B cell (primary cell): ENCODE measurements around the gene NRXN2. TPM values are rescaled to one million over a fixed set of nuclear protein-coding genes. Genes with fewer than 3 reads are reported as not detected.

Experiments
- ATAC-seq: fragments of 200-7000 bp; cut with Tn5 transposase; one replicate; pipeline ENCODE4 v1.10.0; 2021; ENCODE audit warnings: low read depth, mild to moderate bottlenecking, moderate number of reproducible peaks, moderate library complexity
- CTCF ChIA-PET: fragments of 350-600 bp; sonication (Branson Sonifier 250); formaldehyde crosslinking; loops from one replicate; lab custom pipeline; 2021; ENCODE audit warnings: antibody characterized with exemption, inconsistent platforms; lab: Charles Lee
- POLR2A ChIA-PET: fragments of 350-600 bp; sonication (Branson Sonifier 250); formaldehyde crosslinking; loops from one replicate; lab custom pipeline; 2021; ENCODE audit warnings: antibody characterized with exemption; lab: Charles Lee
- DNase-seq: peaks from one replicate; pipeline ENCODE4 v3.0.0; 2013
- H2AFZ ChIP-seq: 2 replicates; pipeline ENCODE4 v1.6.1; 2012; ENCODE audit warnings: mild to moderate bottlenecking, low read depth, low read length; ENCODE audit not compliant: insufficient read depth, poor library complexity, severe bottlenecking
- H3K27ac ChIP-seq, 2 donors: 1 replicate in 1 of 2; 2 replicates in 1 of 2; pipeline ENCODE4 v1.5.1; 2012 to 2013; ENCODE audit warnings: low read length in 2 of 2, mild to moderate bottlenecking in 2 of 2, moderate library complexity in 1 of 2
- H3K27me3 ChIP-seq, 4 experiments: fragments of 200-600 bp in 1 of 4; sonication (generic) in 1 of 4; replicated peaks in 1 of 4; 1 replicate in 2 of 4; 2 replicates in 2 of 4; pipeline versions ENCODE4 v1.6.1 to v1.7.0; 2013 to 2016; ENCODE audit warnings: low read length in 3 of 4, mild to moderate bottlenecking in 2 of 4, mixed read lengths in 1 of 4, moderate library complexity in 1 of 4; ENCODE audit not compliant: insufficient read depth in 4 of 4, control insufficient read depth in 3 of 4; ENCODE audit errors: control extremely low read depth in 1 of 4
- H3K36me3 ChIP-seq, 2 experiments: replicated peaks in 1 of 2; 1 replicate in 1 of 2; 2 replicates in 1 of 2; pipeline versions ENCODE4 v1.6.1 to v1.7.1; 2013; ENCODE audit warnings: low read length in 1 of 2; ENCODE audit not compliant: insufficient read depth in 2 of 2, control insufficient read depth in 1 of 2; ENCODE audit errors: control extremely low read depth in 1 of 2, extremely low read depth in 1 of 2
- H3K4me1 ChIP-seq, 2 donors: fragments of 200-600 bp in 1 of 2; sonication (generic) in 1 of 2; 1 replicate in 1 of 2; 2 replicates in 1 of 2; pipeline versions ENCODE4 v1.5.1 to v1.6.1; 2013 to 2017; ENCODE audit warnings: low read length in 2 of 2; ENCODE audit not compliant: control insufficient read depth in 2 of 2, insufficient read depth in 2 of 2
- H3K4me2 ChIP-seq: replicated peaks from 2 replicates; pipeline ENCODE3; 2012; ENCODE audit warnings: mild to moderate bottlenecking, low read depth, low read length; ENCODE audit not compliant: poor library complexity, severe bottlenecking
- H3K4me3 ChIP-seq, 5 experiments: fragments of 200-600 bp in 1 of 5; sonication (generic) in 1 of 5; 1 replicate in 3 of 5; 2 replicates in 2 of 5; pipeline versions ENCODE4 v1.5.1 to v1.7.0; 2011 to 2016; ENCODE audit warnings: low read length in 4 of 5, mild to moderate bottlenecking in 4 of 5, low read depth in 2 of 5, control low read depth in 1 of 5, moderate library complexity in 1 of 5; ENCODE audit not compliant: insufficient read depth in 1 of 5; ENCODE audit errors: control extremely low read depth in 1 of 5, extremely low read depth in 1 of 5
- H3K79me2 ChIP-seq: fragments of 200-600 bp; sonication (generic); one replicate; pipeline ENCODE4 v1.6.0; 2016; ENCODE audit warnings: low read length; ENCODE audit not compliant: control insufficient read depth, insufficient read depth
- H3K9ac ChIP-seq: fragments of 200-600 bp; sonication (generic); 2 replicates; pipeline ENCODE4 v1.6.1; 2017; ENCODE audit warnings: mild to moderate bottlenecking, low read length, moderate library complexity
- H3K9me3 ChIP-seq, 3 donors: one replicate each; pipeline versions ENCODE4 v1.6.1 to v1.7.1; 2013; ENCODE audit warnings: low read length in 2 of 3; ENCODE audit not compliant: control insufficient read depth in 2 of 3, insufficient read depth in 1 of 3; ENCODE audit errors: control extremely low read depth in 1 of 3
- H4K20me1 ChIP-seq: 2 replicates; pipeline ENCODE4 v1.6.0; 2012; ENCODE audit warnings: mild to moderate bottlenecking, low read length; ENCODE audit not compliant: insufficient read depth, control insufficient read depth, poor library complexity, severe bottlenecking
- H3K27ac Mint-ChIP-seq: one replicate; pipeline ENCODE4 v1.8.0; 2021; ENCODE audit warnings: mixed read lengths
- H3K27me3 Mint-ChIP-seq: one replicate; pipeline ENCODE4 v1.8.0; 2021; ENCODE audit warnings: mixed read lengths
- H3K4me1 Mint-ChIP-seq: one replicate; pipeline ENCODE4 v1.8.0; 2021; ENCODE audit warnings: mixed read lengths
- H3K4me3 Mint-ChIP-seq: one replicate; pipeline ENCODE4 v1.8.0; 2021; ENCODE audit warnings: mixed read lengths
- H3K9me3 Mint-ChIP-seq: one replicate; pipeline ENCODE4 v1.8.0; 2022; ENCODE audit warnings: mixed read lengths; ENCODE audit not compliant: insufficient read depth
- EZH2 ChIP-seq: IDR thresholded peaks from 2 replicates; pipeline ENCODE4 v1.6.1; 2012; ENCODE audit warnings: borderline replicate concordance, low read depth, mild to moderate bottlenecking, moderate library complexity, low read length; ENCODE audit not compliant: insufficient read depth, poor library complexity, severe bottlenecking
- WGBS: methylation state at CpG from one replicate; pipeline ENCODE4 v1.1.5; 2013; ENCODE audit warnings: missing lambda C conversion rate; ENCODE audit not compliant: insufficient coverage; 5-methylcytosine and 5-hydroxymethylcytosine counted together
- intact Hi-C: fragments of 100-400 bp; cut with micrococcal nuclease; formaldehyde crosslinking; loops from one replicate; pipeline ENCODE4 v1.10.0; 2022
- polyA plus RNA-seq: library from polyadenylated mRNA; depleted of rRNA; stranded (reverse); fragments of >200 nt; gene quantifications from 2 replicates; pipeline ENCODE4 v1.2.3, GENCODE V29; 2012
- total RNA-seq, 2 donors: library from RNA; stranded (reverse); fragments of 120-200 nt in 1 of 2; gene quantifications; 1 replicate in 1 of 2; 2 replicates in 1 of 2; pipeline versions ENCODE4 v1.2.3 to v1.2.4, GENCODE V29; 2013 to 2022
- TF ChIP-seq, protein P1 (sequence below): fragments of 200-600 bp; IDR thresholded peaks from one replicate; pipeline ENCODE4 v1.8.0; 2022; ENCODE audit warnings: antibody characterized with exemption, mild to moderate bottlenecking

The NRXN2 gene
- total and polyA plus RNA-seq, 2 donors (not counting 1 experiment from before 2014, with no cell fraction given): 0.01 to 0.52 TPM

DNA sequence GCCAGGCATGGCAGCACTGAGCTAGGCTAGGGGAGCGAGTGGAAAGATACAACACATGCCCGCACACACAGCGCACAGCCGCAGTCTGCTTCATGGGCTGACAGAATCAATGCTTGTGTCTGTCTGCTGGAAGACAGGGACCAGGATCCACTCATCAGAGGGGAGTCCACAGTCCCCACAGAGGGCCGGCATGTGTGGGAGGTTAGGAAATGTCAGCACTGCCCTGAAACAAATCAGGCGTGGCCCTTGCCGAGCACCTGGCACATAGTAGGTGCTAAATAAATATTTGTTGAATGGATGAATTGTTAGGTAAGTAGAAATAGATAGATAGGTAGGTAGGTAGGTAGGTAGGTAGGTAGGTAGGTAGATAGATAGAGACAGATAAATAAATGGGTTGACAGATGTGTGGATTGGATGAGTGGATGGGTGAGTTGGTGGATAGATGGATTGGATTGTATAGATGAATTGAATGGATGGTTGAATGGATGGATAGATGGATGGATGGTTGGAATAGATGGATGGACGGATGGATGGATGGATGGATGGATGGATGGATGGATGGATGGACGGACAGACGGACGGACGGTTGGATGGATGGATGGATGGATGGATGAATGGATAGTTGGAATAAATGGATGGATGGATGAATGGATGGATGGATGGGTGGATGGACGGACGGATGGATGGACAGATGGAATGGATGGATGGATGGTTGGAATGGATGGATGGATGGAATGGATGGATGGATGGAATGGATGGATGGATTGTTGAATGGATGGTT lies 128.6 kb downstream of the NRXN2 start:
- Mint-ChIP-seq H3K4me1 (no peaks in the 10 kb centered on the region), H3K4me3 (no peak overlapping the region), H3K27ac (no peak overlapping the region), H3K27me3 (peaks cover 2% of the 10 kb centered on the region), H3K9me3 (no peaks in the 10 kb centered on the region)
- no peaks in the 10 kb centered on the region for H4K20me1 ChIP-seq
- no peaks in the 10 kb centered on the region for H3K4me1 ChIP-seq
- peaks cover 0 to 11% (median 0%) of the 10 kb centered on the region in 3 donors for H3K9me3 ChIP-seq
- no peak overlapping the region for H3K27ac ChIP-seq
- H3K79me2 ChIP-seq: no peaks in the 10 kb centered on the region
- H3K36me3 ChIP-seq: no peaks in the 10 kb centered on the region
- no peak for DNase-seq
- intact Hi-C loops: no loop called here
- ChIA-PET CTCF (no interaction called here), POLR2A (no interaction called here)
- peaks cover 0 to 3% (median 0%) of the 10 kb centered on the region in 4 experiments for H3K27me3 ChIP-seq
- no peak overlapping the region for H3K4me2 ChIP-seq
- no peak for ATAC-seq
- H3K4me3 ChIP-seq: no peak overlapping the region
- no peak for TF ChIP-seq EZH2
- TF ChIP-seq, protein P1, sequence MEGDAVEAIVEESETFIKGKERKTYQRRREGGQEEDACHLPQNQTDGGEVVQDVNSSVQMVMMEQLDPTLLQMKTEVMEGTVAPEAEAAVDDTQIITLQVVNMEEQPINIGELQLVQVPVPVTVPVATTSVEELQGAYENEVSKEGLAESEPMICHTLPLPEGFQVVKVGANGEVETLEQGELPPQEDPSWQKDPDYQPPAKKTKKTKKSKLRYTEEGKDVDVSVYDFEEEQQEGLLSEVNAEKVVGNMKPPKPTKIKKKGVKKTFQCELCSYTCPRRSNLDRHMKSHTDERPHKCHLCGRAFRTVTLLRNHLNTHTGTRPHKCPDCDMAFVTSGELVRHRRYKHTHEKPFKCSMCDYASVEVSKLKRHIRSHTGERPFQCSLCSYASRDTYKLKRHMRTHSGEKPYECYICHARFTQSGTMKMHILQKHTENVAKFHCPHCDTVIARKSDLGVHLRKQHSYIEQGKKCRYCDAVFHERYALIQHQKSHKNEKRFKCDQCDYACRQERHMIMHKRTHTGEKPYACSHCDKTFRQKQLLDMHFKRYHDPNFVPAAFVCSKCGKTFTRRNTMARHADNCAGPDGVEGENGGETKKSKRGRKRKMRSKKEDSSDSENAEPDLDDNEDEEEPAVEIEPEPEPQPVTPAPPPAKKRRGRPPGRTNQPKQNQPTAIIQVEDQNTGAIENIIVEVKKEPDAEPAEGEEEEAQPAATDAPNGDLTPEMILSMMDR: no peak
- WGBS: 92% methylated on average over 14 of the region's 14 CpGs
- H2AFZ ChIP-seq: no peak overlapping the region
- no peak overlapping the region for H3K9ac ChIP-seq
